ENCODE measurements around the gene KCTD11. TPM values are rescaled to one million over a fixed set of nuclear protein-coding genes. Genes with fewer than 3 reads are reported as not detected.

KCTD11 gene
- total RNA-seq, 1 experiment from 2014 or later: 5.4 TPM

GRCh38 chr17:7355053-7355452, 3.1 kb downstream of the KCTD11 start, which contains the start of gene TMEM95:
TSS of gene TMEM95 (plus strand) at chr17:7355156. CDS start at chr17:7355205, 49 bp downstream.
- Histone ChIP-seq H3K4me3 (replicated peaks in 1 of 2; ENCODE audit: low read depth in 1 of 2, low read length in 2 of 2) (no peak within 1 kb of the TSS), H3K36me3 (ENCODE audit: control insufficient read depth in 1 of 2, insufficient read depth in 2 of 2, low read length in 2 of 2) (no peaks in the 10 kb centered on the region), H3K4me1 (ENCODE audit: control insufficient read depth in 1 of 2, insufficient read depth in 2 of 2, low read length in 2 of 2) (peaks cover 23 to 58% of the 10 kb centered on the region in 2 experiments), H3K27me3 (ENCODE audit: insufficient read depth, low read length) (no peaks in the 10 kb centered on the region), H3K9me3 (ENCODE audit: control insufficient read depth in 1 of 2, insufficient read depth in 1 of 2, low read depth in 1 of 2, low read length in 2 of 2) (no peaks in the 10 kb centered on the region), H2AFZ (ENCODE audit: low read depth, low read length, poor library complexity, severe bottlenecking) (no peak within 1 kb of the TSS), H3K9ac (ENCODE audit: low read length) (no peak within 1 kb of the TSS), H3K27ac (ENCODE audit: low read depth, low read length) (peak within 1 kb of the TSS; percentile 17; the same call in 1 of the 2 replicates), H4K20me1 (ENCODE audit: insufficient read depth) (no peaks in the 10 kb centered on the region), H3K4me2 (ENCODE audit: low read length) (peak within 1 kb of the TSS; percentile 60), H3K79me2 (ENCODE audit: insufficient read depth, low read length) (peaks cover 18% of the 10 kb centered on the region), H3K9me2 (ENCODE audit: insufficient read depth) (no peaks in the 10 kb centered on the region)
- ChIA-PET POLR2A (interaction anchor here (0.9 kb wide), 1 partner anchor 129 kb away, joined by 3 read pairs; the partner anchor contains the start of gene POLR2A), RAD21 (ENCODE audit: low non-redundant PET in 1 of 2, low total read pairs in 2 of 2, uncharacterized antibody in 2 of 2, unreplicated experiment in 2 of 2) (interaction anchor here in 1 of 2 experiments (2.0 kb wide), 1 partner anchor 81 kb away, joined by 6 read pairs; the partner anchor contains the start of gene TMEM102), CTCF (interaction anchor here (1.0 to 2.9 kb wide), 7 partner anchors 10 to 206 kb away, joined by 3 to 21 read pairs (median 7); partner anchors contain the start of genes SENP3, TMEM102 and TMEM256)
- no TSS peak for BruUV-seq (replicated peaks)
- intact Hi-C loops (cut with micrococcal nuclease): loop anchor here (5.0 kb wide), 1 partner anchor 37 kb away; the partner anchor contains the start of gene PLSCR3
- DNase-seq (ENCODE audit: low read depth, low spot score) (no peak), ATAC-seq (no peak)
- TF ChIP-seq EZH2phosphoT487 (IDR thresholded peaks at IDR 0.05; ENCODE audit: borderline replicate concordance) (no peak), TCF7L2 (IDR thresholded peaks at IDR 0.05; ENCODE audit: borderline replicate concordance, extremely low read depth, insufficient read depth, insufficient read length) (no peak), EGR1 (IDR thresholded peaks at IDR 0.05; ENCODE audit: low read depth) (no peak), YY1 (IDR thresholded peaks at IDR 0.05; ENCODE audit: extremely low read depth, insufficient replicate concordance, low read depth, low read length) (no peak), FOSL1 (IDR thresholded peaks at IDR 0.05; ENCODE audit: low read depth) (no peak), SIN3A (IDR thresholded peaks at IDR 0.05; ENCODE audit: low read depth) (no peak), EZH2 (IDR thresholded peaks at IDR 0.05) (no peak)

GRCh38 chr17:7355573-7355972, 3.6 kb downstream of the KCTD11 start:
- H2AFZ ChIP-seq (ENCODE audit: low read depth, low read length, poor library complexity, severe bottlenecking): no peak overlapping the region
- peaks cover 23 to 55% of the 10 kb centered on the region in 2 experiments for H3K4me1 ChIP-seq (ENCODE audit: control insufficient read depth in 1 of 2, insufficient read depth in 2 of 2, low read length in 2 of 2)
- no peaks in the 10 kb centered on the region for H3K9me3 ChIP-seq (ENCODE audit: control insufficient read depth in 1 of 2, insufficient read depth in 1 of 2, low read depth in 1 of 2, low read length in 2 of 2)
- ChIA-PET CTCF (interaction anchor here (0.7 to 2.9 kb wide), 12 partner anchors 11 to 633 kb away, joined by 3 to 21 read pairs (median 4); partner anchors contain the start of genes NEURL4, SENP3, TMEM102 and TMEM256), POLR2A (interaction anchor here (0.9 kb wide), 1 partner anchor 129 kb away, joined by 3 read pairs; the partner anchor contains the start of gene POLR2A), RAD21 (ENCODE audit: low non-redundant PET in 1 of 2, low total read pairs in 2 of 2, uncharacterized antibody in 2 of 2, unreplicated experiment in 2 of 2) (interaction anchor here in 1 of 2 experiments (0.7 to 2.0 kb wide), 3 partner anchors 48 to 205 kb away, joined by 3 to 6 read pairs (median 4); partner anchors contain the start of genes TMEM102 and TMEM256)
- H3K27me3 ChIP-seq (ENCODE audit: insufficient read depth, low read length): no peaks in the 10 kb centered on the region
- H4K20me1 ChIP-seq (ENCODE audit: insufficient read depth): no peaks in the 10 kb centered on the region
- no peak for TF ChIP-seq ZFX (IDR thresholded peaks at IDR 0.05)
- TF ChIP-seq ELF1 (IDR thresholded peaks at IDR 0.05; ENCODE audit: borderline replicate concordance, low read depth): no peak
- intact Hi-C loops (cut with micrococcal nuclease): loop anchor here (5.0 kb wide), 1 partner anchor 37 kb away; the partner anchor contains the start of gene PLSCR3
- ATAC-seq (no peak), DNase-seq (ENCODE audit: low read depth, low spot score) (no peak)
- H3K79me2 ChIP-seq (ENCODE audit: insufficient read depth, low read length): peaks cover 15% of the 10 kb centered on the region
- H3K4me3 ChIP-seq (replicated peaks in 1 of 2; ENCODE audit: low read depth in 1 of 2, low read length in 2 of 2): no peak overlapping the region
- peak overlapping the region; percentile 60 for H3K4me2 ChIP-seq (ENCODE audit: low read length)
- H3K9ac ChIP-seq (ENCODE audit: low read length): no peak overlapping the region
- BruUV-seq (replicated peaks): no TSS peak
- no peaks in the 10 kb centered on the region for H3K9me2 ChIP-seq (ENCODE audit: insufficient read depth)
- H3K27ac ChIP-seq (ENCODE audit: low read depth, low read length): no peak overlapping the region
- no peaks in the 10 kb centered on the region for H3K36me3 ChIP-seq (ENCODE audit: control insufficient read depth in 1 of 2, insufficient read depth in 2 of 2, low read length in 2 of 2)
